COLO829 (cell line): Measurements from ENCODE around the gene PELI3.
A peak's percentile ranks its signal among the peaks of the same experiment; 100 is the strongest.

Source experiments
- DNase-seq: peaks from one replicate; pipeline ENCODE4 v3.0.0; 2012; ENCODE audit warnings: low spot score

PELI3 gene

DNA sequence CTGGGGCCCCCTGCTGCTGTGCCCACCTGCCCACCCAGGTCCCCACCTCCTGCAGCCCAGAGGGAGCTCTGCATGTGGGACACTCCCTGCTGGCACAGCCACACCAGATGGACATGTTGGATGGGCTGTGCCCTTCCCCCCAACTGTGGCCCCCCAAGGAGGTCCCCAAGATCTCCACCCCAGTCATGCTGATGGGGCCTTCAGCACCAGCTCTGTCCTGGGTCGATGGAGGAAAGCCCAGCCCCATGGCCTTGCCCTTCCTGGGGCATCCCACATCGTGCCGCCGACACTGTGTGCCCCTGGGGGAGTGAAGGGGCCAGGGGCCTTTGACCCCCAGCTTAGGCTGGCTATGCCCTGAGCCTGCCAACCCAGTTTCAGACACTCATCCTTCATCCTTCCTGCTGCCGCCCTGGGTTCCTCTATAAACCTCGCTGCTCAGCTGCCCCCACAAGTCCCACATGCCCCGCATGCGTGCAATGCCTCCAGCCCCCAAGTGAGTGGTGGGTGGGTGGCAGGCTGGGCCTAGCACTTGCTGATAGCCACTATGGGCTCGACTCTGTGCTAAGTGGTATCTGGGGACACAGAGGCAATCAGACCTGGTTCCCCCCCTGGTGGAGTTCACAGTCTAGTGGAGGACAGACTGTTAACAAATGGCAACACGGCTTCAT is 9.6 kb downstream of the PELI3 start:
- DNase-seq = no peak

DNA sequence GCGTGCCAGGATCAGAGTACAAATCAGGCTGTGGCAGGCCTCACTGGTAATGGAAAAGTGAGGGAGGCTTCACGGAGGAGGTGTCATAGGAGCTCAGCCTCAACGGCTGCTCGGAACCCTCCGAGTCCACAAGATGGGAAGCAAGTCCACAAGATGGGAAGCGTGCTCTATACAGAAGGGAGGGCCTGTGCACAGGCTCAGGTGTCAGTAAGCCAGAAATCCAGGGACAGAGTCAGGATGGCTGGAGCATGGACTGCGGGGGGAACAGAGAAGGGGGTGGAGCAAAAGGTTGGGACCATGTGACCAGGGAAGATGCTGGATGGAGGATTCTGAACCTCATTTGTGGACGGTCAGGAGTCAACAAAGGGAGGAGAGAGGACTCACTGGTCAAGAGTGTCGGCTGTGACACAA is 10.1 kb downstream of the PELI3 start:
- DNase-seq = no peak

DNA sequence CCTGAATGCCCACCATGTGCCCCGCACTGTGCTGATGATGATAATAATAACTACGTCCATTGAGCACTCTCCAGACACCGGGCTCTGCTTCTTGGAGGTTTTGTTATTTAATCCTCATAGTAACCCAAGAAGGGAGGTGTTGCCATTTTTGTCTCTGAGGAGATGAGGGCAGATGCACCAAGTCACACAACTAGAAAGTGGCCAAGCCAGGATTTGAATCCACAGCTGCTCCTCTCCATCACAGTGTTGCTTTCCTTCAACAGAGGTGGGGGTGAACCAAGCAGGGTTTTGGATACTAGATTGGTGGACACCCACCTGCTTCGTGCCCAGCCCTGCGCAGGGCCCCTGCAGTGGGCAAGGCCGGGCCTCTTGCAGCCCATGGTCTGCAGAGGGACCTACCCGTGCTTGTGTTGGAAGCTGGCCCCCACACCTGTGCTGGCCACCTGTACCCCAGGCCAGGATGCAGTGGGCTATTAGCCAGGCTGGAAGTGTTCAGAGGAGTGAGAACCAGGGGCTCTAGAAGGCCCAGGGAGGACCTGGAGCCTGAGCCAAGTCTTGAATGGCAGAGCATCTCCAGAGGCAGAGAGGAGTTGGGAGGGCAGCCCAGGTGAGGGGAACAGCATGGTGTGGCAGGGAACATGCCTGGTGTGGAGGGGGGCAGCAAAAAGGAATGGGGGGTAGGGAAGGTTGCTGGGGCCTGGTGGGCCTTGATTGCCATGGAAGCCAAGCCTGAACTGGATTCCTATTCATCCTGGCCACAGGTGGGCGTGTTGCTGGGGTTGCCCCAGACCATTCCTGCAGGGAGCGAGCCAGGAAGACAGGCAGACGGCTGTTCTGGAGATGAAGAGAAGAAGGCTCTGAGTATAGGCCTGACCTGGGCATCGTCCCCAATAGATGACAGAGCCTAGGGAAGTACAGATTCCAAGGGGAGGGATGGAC is 10.8 kb downstream of the PELI3 start:
- no peak for DNase-seq

- DNase-seq = no peak
These were observed 12.2 kb downstream of the PELI3 start for GRCh38 chr11:66478729-66479393.

- no peak for DNase-seq
These were observed 12.8 kb downstream of the PELI3 start for GRCh38 chr11:66479394-66480116.

DNA sequence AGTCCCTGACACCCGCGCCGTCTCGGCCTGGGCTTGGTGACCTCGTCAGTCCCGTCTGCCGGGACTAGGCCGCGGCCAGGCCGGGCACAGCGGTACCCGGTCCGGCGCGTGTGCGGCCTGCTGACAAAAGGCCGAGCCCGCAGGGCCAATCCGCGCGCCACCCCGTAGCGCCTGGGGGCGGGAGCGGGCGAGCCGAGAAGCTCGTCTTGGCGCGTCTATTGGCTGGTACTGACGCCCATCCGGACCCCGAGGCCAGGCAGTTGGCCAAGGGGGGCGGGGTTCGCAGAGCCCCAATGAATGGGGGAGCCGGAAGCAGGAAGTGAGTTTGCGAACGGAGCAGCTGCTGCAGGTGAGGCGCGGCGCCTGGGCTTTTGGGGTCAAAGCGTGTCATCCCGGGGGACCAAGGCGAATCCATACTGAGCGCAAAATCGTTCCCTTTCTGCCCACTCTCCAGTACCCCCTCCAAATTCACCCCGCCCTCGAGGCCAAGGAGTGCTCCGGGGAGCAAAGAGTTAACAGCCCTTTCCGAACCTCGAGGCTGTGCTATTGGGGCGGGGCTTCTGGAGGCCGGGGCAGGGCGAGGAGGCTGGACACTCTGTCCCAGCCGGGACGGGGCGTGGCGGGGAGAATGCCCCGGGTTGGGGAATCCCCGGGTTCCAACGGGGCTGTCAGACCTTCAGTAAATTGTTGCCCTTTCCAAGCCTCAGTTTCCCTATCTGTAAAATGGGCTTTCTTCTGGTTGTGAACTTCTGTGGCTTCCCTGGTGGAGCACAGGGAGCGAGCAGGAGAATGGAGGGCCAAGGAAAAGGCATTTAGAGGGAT is 13.6 kb downstream of the PELI3 start, which contains the start of gene DPP3:
Gene DPP3, plus strand, starts transcription at position 318 of the 822 bp plus-strand sequence. CDS start 1,767 bp downstream, outside the sequence.
- peak; percentile 98 for DNase-seq

- DNase-seq = no peak
These were observed 18.2 kb downstream of the PELI3 start for GRCh38 chr11:66484806-66485380.

- DNase-seq = no peak
These were observed 22.3 kb downstream of the PELI3 start for GRCh38 chr11:66488957-66489356.

- no peak for DNase-seq
These were observed 22.9 kb downstream of the PELI3 start for GRCh38 chr11:66489636-66490035.

GRCh38 chr11:66491315-66491935 is 24.7 kb downstream of the PELI3 start:
- no peak for DNase-seq

GRCh38 chr11:66492161-66492865 is 25.6 kb downstream of the PELI3 start:
- DNase-seq = no peak

- no peak for DNase-seq
These were observed 26.4 kb downstream of the PELI3 start for GRCh38 chr11:66493130-66493529.

GRCh38 chr11:66494458-66494857 is 27.8 kb downstream of the PELI3 start:
- DNase-seq = no peak

DNA sequence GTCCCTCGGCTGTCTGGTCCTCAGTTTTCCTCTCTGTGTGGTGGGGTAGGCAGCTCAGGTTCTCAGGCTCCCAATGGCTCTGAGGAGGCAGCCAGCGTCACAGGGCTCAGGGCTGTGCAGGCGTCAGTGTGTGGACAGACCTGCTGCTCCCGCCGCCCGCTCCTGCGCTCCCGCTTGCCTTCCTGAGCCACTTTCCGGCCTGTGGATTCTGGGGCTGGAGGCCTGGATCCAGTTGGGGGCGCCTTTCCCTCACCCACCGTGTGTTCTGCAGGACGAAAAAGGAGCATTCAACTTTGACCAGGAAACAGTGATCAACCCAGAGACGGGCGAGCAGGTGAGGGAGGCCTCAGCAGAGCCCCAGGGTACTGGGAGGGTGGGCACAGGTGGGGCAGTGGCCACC is 28.2 kb downstream of the PELI3 start:
- DNase-seq = no peak

GRCh38 chr11:66495401-66495854 is 28.7 kb downstream of the PELI3 start:
- no peak for DNase-seq

DNA sequence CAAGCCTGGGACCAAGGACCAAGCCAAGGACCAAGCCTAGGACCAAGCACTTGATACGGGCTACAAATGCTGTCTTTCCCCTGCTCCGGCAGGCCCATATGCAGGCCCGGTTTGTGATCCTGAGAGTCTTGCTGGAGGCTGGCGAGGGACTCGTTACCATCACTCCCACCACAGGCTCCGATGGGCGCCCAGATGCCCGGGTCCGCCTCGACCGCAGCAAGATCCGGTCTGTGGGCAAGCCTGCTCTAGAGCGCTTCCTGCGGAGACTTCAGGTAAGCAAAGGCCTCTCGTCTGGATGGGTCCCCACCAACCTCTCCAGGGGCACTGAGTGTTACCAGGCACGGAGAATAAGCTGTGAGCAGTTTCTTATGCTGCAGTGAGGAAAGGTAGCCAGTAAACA is 30.5 kb downstream of the PELI3 start:
- no peak for DNase-seq

- DNase-seq = no peak
These were observed 31.8 kb downstream of the PELI3 start for GRCh38 chr11:66498506-66498905.

DNA sequence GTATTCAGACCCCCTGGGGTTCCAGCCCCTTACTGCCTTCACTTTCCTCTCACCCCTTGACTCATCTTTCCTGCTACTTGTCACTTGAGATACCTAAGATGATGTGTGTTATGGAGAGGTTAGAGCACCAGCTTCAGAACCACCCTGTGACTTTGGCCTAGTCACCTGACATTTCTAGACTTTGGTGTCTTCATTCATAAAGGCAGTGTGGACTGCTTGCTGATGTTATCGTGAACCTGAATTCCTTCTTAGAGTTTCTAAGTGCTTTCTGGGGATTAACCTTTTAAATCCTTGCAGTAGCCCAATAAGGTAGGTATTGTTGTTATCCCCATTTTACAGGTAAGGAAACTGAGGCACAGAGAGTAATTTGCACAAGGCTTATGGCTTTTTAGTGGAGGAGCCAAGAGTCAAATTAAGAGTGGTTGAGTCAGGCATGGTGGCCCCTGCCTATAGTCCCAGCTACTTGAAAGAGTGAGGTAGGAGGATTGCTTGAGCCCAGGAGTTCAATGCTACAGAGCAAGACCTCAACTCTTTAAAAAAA is 38.6 kb downstream of the PELI3 start:
- DNase-seq = no peak

- DNase-seq = no peak
These were observed 42.4 kb downstream of the PELI3 start for GRCh38 chr11:66509131-66509561.
